ENCODE measurements around the gene MS4A8. TPM values are rescaled to one million over a fixed set of nuclear protein-coding genes. Genes with fewer than 3 reads are reported as not detected.
"Not testable (repeated sequence)": the region's sequence is repeated elsewhere in the genome, so short reads cannot be mapped to it uniquely, and the experiment has no call there.

Gene MS4A8
- total and polyA plus RNA-seq, 2 of the 4 experiments (the other 2 are of a cell fraction): not detected

DNA sequence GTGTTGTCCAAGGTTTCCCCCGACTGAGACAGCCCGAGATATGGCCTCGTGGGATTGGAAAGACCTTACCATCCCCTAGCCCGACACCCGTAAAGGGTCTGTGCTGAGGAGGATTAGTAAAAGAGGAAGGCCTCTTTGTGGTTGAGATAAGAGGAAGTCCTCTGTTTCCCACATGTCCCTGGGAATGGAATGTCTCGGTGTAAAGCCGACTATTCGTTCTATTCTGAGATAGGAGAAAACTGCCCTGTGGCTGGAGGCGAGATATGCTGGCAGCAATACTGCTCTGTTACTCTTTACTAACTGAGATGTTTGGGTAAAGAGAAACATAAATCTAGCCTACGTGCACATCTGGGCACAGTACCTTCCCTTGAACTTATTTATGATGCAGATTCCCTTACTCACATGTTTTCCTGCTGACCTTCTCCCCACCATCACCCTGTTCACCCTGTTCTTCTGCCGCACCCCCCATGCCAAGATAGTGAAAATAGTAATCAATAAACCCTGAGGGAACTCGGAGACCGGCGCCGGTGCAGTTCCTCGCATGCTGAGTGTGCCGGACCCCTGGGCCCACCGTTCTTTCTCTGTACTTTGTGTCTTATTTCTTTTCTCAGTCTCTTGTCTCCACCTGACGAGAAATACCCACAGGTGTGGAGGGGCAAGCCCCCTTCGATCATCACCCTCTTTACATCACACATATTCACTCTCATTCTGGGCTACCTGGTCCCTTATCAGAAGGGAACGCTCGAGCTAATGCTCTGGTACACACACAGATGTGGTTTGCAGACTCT lies 60.2 kb downstream of the MS4A8 start:
- dilution Hi-C loops (cut with HindIII; ENCODE audit: low sequenced_read_pairs, unreplicated experiment); H2BK15ac ChIP-seq (ENCODE audit: low read depth, low read length); H3K4ac ChIP-seq (ENCODE audit: low read depth, low read length); in situ Hi-C loops (cut with MboI; ENCODE audit: low sequenced_read_pairs); H3K23ac ChIP-seq (ENCODE audit: low read depth, low read length); H2BK120ac ChIP-seq (ENCODE audit: low read depth, low read length); DNase-seq; H3K4me1 ChIP-seq (ENCODE audit: control insufficient read depth, insufficient read depth, low read length); H3K9me1 ChIP-seq (ENCODE audit: insufficient read depth, low read length); H3K4me3 ChIP-seq (ENCODE audit: insufficient read depth, low read depth, low read length); H2AK5ac ChIP-seq (ENCODE audit: low read depth, low read length); CTCF ChIA-PET; intact Hi-C loops (cut with micrococcal nuclease); BruUV-seq (replicated peaks); H4K8ac ChIP-seq (ENCODE audit: low read depth in 2 of 2, low read length in 2 of 2); H2AK9ac ChIP-seq (replicated peaks; ENCODE audit: low read depth, low read length, poor library complexity); H3K56ac ChIP-seq (ENCODE audit: extremely low read depth, insufficient read depth, low read length); POLR2A ChIA-PET (ENCODE audit: unreplicated experiment); H3K36me3 ChIP-seq (ENCODE audit: control insufficient read depth, insufficient read depth, low read length); H3K27me3 ChIP-seq (ENCODE audit: control insufficient read depth, insufficient read depth, low read length); H3K14ac ChIP-seq (replicated peaks; ENCODE audit: low read depth, low read length); H4K91ac ChIP-seq (ENCODE audit: insufficient read depth, low read depth, low read length); H3K9me3 ChIP-seq (ENCODE audit: control insufficient read depth, insufficient read depth, low read length); H2BK5ac ChIP-seq (ENCODE audit: low read depth, low read length, poor library complexity, severe bottlenecking); H2BK20ac ChIP-seq (ENCODE audit: low read depth, low read length); H4K20me1 ChIP-seq (ENCODE audit: insufficient read depth, low read length); H4K5ac ChIP-seq (ENCODE audit: low read depth, low read length); H3K79me1 ChIP-seq (ENCODE audit: low read depth in 1 of 2, low read length in 2 of 2); ATAC-seq (ENCODE audit: low read depth); H3K27ac ChIP-seq (ENCODE audit: insufficient read depth, low read length); H3K9ac ChIP-seq (ENCODE audit: low read depth, low read length); H3K4me2 ChIP-seq (ENCODE audit: low read depth, low read length); H2AFZ ChIP-seq (replicated peaks; ENCODE audit: low read length, poor library complexity); H3K18ac ChIP-seq (ENCODE audit: low read depth, low read length): not testable (repeated sequence)
- WGBS, 2 experiments (ENCODE audit: extremely low coverage in 2 of 2, insufficient read length in 1 of 2): 41% methylated on average over 3 of the region's 22 CpGs; no CpG with 5 or more reads in 1 of the 2 experiments

Data from IMR-90 (cell line).